ENCODE results near the gene EIF4A3.

EIF4A3 gene

DNA sequence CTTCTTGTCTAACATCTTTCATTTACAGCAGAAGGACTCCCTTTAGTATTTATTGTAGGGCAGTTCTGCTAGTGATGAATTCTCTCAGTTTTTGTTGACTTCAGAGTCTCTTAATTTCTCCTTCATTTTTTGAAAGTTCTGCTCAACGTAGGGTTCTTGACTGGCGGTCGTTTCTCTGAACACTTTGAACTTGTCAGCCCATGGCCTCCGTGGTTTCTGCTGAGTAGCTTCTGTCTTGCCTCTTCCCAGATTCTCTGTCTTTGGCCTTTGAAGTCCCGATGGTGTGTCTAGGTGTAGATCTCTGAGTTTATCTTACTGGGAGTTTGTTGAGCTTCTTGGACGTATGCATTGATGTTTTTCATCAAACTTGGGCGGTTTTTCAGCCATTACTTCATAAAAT lies 32.2 kb downstream of the EIF4A3 start:
- no peaks in the 10 kb centered on the region for H4K20me1 ChIP-seq (ENCODE audit: insufficient read depth, low read length, poor library complexity, severe bottlenecking)
- H3K4me3 ChIP-seq (ENCODE audit: low read length, poor library complexity, severe bottlenecking), result no peak overlapping the region
- no peak for TF ChIP-seq CTCF (conservative IDR thresholded peaks at IDR 0.05; ENCODE audit: low read length)
- H3K4me1 ChIP-seq (ENCODE audit: insufficient read depth, low read length, poor library complexity, severe bottlenecking), result no peaks in the 10 kb centered on the region
- H3K79me2 ChIP-seq (ENCODE audit: insufficient read depth, low read length), result no peaks in the 10 kb centered on the region
- H3K9ac ChIP-seq (ENCODE audit: low read depth, low read length, poor library complexity, severe bottlenecking), result no peak overlapping the region
- H3K9me2 ChIP-seq (replicated peaks; ENCODE audit: low read depth, low read length), result no peaks in the 10 kb centered on the region
- no peaks in the 10 kb centered on the region for H3F3A ChIP-seq (ENCODE audit: low read depth)
- H3K9me3 ChIP-seq (ENCODE audit: insufficient read depth, low read depth, low read length), result no peaks in the 10 kb centered on the region
- H3K27me3 ChIP-seq (ENCODE audit: insufficient read depth, low read length, poor library complexity, severe bottlenecking), result no peaks in the 10 kb centered on the region
- no peak overlapping the region for H2AFZ ChIP-seq (ENCODE audit: low read length)
- no peaks in the 10 kb centered on the region for H3K36me3 ChIP-seq (ENCODE audit: insufficient read depth, low read length)
- no peak overlapping the region for H3K4me2 ChIP-seq (ENCODE audit: low read depth, low read length, poor library complexity, severe bottlenecking)

GRCh38 chr17:80113033-80113484 lies 33.9 kb downstream of the EIF4A3 start:
- Histone ChIP-seq H3K4me2 (ENCODE audit: low read depth, low read length, poor library complexity, severe bottlenecking) (no peak overlapping the region), H3K79me2 (ENCODE audit: insufficient read depth, low read length) (no peaks in the 10 kb centered on the region), H3K36me3 (ENCODE audit: insufficient read depth, low read length) (no peaks in the 10 kb centered on the region), H3K4me1 (ENCODE audit: insufficient read depth, low read length, poor library complexity, severe bottlenecking) (no peaks in the 10 kb centered on the region), H2AFZ (ENCODE audit: low read length) (no peak overlapping the region), H3K9ac (ENCODE audit: low read depth, low read length, poor library complexity, severe bottlenecking) (no peak overlapping the region), H4K20me1 (ENCODE audit: insufficient read depth, low read length, poor library complexity, severe bottlenecking) (no peaks in the 10 kb centered on the region), H3K9me2 (replicated peaks; ENCODE audit: low read depth, low read length) (no peaks in the 10 kb centered on the region), H3K4me3 (ENCODE audit: low read length, poor library complexity, severe bottlenecking) (no peak overlapping the region), H3K9me3 (ENCODE audit: insufficient read depth, low read depth, low read length) (no peaks in the 10 kb centered on the region), H3F3A (ENCODE audit: low read depth) (no peaks in the 10 kb centered on the region), H3K27me3 (ENCODE audit: insufficient read depth, low read length, poor library complexity, severe bottlenecking) (no peaks in the 10 kb centered on the region)
- TF ChIP-seq EZH2phosphoT487 (IDR thresholded peaks at IDR 0.05; ENCODE audit: borderline replicate concordance), result no peak
- no peak for TF ChIP-seq CTCF (conservative IDR thresholded peaks at IDR 0.05; ENCODE audit: low read length)

- H3K4me2 ChIP-seq (ENCODE audit: low read depth, low read length, poor library complexity, severe bottlenecking), result no peak overlapping the region
- no peak for TF ChIP-seq CTCF (conservative IDR thresholded peaks at IDR 0.05; ENCODE audit: low read length)
- no peak for TF ChIP-seq EZH2phosphoT487 (IDR thresholded peaks at IDR 0.05; ENCODE audit: borderline replicate concordance)
Measured at GRCh38 chr17:80112471-80113032, 34.4 kb downstream of the EIF4A3 start.

More at GRCh38 chr17:80112471-80113032, 34.4 kb downstream of the EIF4A3 start:
- H3K4me1 ChIP-seq (ENCODE audit: insufficient read depth, low read length, poor library complexity, severe bottlenecking), result no peaks in the 10 kb centered on the region
- no peaks in the 10 kb centered on the region for H3F3A ChIP-seq (ENCODE audit: low read depth)
- H3K9me3 ChIP-seq (ENCODE audit: insufficient read depth, low read depth, low read length), result no peaks in the 10 kb centered on the region
- no peaks in the 10 kb centered on the region for H3K36me3 ChIP-seq (ENCODE audit: insufficient read depth, low read length)
- H4K20me1 ChIP-seq (ENCODE audit: insufficient read depth, low read length, poor library complexity, severe bottlenecking), result no peaks in the 10 kb centered on the region
- no peaks in the 10 kb centered on the region for H3K27me3 ChIP-seq (ENCODE audit: insufficient read depth, low read length, poor library complexity, severe bottlenecking)
- no peaks in the 10 kb centered on the region for H3K9me2 ChIP-seq (replicated peaks; ENCODE audit: low read depth, low read length)
- H2AFZ ChIP-seq (ENCODE audit: low read length), result no peak overlapping the region
- no peaks in the 10 kb centered on the region for H3K79me2 ChIP-seq (ENCODE audit: insufficient read depth, low read length)
- H3K4me3 ChIP-seq (ENCODE audit: low read length, poor library complexity, severe bottlenecking), result no peak overlapping the region
- no peak overlapping the region for H3K9ac ChIP-seq (ENCODE audit: low read depth, low read length, poor library complexity, severe bottlenecking)
